ENCODE results near the gene SFI1.
"Not testable (repeated sequence)": the region's sequence is repeated elsewhere in the genome, so short reads cannot be mapped to it uniquely, and the experiment has no call there.

The SFI1 gene

DNA sequence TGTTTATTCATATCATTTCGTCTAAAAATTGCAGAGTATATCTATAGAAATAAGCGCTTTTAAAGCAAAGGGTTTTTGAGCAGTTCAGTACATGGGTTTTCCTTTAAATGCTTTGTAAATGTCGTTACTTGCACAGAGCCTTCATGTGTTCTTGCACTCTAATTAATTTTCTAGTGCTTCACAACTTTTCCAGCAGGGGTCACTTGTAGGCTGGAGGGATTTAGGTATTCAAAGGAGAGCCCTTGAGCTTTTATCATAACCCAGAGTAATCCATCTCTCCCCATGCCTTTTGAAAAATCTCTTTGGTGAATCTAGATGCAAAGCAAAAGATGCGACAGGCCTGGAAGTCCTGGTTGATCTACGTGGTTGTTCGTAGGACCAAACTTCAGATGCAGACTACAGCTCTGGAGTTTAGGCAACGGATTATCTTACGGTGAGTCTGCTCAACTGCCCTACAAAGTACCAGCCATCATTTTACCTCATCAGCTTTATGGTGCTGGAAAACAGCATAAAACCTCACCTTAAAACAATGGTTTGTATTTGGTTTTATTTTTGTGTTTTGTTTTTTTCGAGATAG is 60.4 kb downstream of the SFI1 start:
- peak; percentile 19 for DNase-seq

DNA sequence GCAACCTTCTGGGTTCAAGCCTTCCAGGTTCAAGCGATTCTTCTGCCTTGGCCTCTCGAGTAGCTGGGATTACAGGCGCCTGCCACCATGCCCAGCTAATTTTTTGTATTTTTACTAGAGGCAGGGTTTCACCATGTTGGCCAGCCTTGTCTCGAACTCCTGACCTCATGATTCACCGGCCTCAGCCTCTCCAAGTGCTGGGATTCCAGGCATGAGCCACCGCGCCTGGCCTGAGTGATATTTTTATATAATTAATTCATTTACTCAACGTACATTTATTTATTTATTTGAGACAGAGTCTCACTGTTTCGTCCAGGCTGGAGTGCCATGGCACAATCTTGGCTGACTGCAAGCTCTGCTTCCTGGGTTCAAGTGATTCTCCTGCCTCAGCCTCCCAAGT is 62.2 kb downstream of the SFI1 start:
- DNase-seq, result not testable (repeated sequence)

DNA sequence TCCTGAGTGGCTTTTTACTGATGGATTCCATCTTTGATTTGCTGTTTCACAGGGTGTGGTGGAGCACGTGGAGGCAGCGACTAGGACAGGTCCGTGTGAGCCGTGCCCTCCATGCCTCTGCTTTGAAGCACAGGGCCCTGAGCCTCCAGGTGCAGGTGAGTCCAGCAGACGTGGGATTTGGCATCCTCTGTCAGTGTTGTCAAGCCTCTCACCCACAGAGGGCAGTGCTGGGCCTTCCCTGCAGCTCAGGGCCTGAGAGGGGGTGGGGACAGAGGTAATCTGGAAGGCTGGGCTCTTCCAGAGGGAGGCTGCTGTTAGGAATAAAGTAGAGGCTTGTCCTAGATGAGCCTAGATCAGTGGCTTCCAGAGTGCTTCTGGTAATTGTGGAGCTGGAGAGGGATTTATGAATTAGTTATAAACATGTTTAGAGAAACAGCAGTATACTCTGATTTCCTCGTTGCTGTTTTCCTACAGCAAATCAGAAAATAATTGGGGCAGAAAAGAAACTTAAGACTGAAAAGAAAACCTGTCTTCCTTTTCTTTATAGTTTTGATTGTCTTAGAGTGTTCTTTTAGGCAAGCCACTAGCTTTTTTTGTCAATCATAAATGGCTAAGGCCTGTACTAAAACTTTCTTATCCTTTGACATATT is 65.0 kb downstream of the SFI1 start:
- peak; percentile 31 for DNase-seq

DNA sequence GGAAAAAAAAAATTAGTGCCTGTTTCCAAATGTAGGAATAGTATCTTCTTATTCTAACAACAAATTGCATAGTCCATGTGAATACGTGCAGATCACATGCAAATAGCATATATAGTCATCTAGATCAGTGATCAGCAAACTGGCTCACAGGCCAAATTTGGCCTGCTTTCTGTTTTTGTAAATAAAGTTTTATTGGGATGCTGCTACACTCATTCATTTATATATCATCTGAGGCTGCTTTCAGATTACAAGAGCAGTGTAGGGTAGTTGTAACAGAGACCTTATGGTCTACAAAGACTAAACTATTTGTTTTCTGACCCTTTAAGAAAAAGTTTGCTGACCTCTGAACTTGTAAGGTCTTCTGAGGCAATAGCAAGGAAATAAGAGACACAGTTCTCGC is 65.6 kb downstream of the SFI1 start:
- no peak for DNase-seq

DNA sequence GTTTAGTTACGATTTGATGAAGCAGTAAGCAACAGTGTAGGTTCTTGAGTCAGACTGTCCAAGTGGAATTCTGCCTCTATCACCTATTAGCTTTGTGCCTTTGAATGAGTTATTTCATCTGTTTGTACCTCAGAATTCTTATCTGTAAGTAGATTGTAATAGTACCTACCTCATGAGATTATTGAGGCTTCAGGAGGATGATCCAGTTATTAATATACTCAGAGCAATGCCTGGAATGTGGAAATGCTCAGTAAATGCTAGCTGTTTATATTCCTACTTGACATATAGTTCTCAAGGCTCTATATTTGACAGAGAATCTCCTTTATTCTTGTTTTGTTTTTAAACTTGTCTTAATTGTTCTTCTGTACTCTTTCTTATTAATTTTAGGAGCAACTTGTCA is 70.1 kb downstream of the SFI1 start:
- DNase-seq, result no peak

DNA sequence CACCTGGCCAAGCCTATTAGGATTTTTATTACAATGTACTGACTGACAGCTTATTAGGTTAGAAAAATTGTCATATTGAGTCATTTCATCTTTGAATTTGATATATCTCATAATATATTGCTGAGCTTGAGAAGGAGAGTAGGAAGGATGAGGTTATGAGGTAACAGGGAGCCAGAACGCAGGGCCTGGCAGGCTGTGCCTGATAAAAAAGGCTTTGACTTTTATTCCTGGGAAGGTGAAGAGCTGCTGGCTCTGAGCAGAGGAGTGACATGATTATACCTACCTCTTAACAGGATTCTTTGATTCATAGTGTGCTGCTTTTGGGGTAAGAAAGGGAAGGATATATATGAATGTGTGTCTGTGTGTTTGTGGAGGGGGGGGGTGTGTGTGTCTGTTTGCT is 70.9 kb downstream of the SFI1 start:
- DNase-seq, result no peak

DNA sequence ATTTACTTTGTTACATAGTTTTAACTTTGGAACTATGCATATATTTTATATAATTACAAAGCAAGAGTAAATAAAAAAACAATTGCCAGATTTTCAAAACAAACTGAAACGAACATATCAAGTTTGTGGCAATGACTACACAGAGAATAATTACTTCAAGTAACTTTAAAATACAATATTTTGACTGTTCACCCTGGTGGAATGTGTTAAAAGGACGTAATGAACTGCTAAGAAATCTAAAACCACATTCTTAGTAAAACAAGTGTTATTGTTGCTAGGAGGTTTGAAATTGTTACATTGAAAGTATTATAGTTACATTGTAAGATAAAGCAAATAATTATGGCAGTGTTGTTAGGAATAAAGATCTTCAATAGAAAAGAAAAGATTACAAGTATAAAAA is 71.4 kb downstream of the SFI1 start:
- no peak for DNase-seq

DNA sequence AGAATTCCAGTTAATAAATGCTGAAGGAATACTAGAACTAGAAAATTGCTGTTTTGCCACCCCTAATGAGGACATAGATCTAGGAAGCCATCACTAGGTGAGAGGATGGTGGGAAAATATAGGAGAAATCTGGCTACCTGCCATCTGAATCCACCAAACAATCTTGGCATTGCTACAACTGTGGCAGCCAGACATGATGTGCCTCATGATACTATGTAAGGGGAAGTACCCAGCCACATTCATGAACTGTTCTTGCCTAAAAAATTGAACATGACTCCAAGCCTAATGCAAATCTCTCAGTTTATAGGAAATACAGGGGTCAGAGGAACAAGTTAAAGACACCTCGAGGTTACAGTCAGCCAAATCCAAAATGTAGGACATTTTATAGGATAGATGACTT is 72.8 kb downstream of the SFI1 start:
- no peak for DNase-seq

DNA sequence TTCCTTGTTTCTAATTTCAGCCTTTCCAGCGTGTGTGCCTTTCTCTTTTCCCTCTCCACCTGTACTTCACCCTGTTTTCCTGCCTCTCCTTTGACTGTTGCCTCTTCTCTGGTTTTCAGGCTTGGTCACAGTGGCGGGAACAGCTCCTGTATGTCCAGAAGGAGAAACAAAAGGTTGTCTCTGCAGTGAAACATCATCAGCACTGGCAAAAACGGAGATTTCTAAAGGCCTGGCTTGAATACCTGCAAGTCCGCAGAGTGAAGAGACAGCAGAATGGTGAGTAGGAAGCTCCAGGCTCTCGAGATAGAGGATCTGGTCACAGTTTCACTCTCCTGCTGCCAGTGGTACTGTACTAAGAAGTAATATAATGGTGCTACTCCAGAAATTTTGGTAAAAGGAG is 76.6 kb downstream of the SFI1 start:
- DNase-seq, result no peak

DNA sequence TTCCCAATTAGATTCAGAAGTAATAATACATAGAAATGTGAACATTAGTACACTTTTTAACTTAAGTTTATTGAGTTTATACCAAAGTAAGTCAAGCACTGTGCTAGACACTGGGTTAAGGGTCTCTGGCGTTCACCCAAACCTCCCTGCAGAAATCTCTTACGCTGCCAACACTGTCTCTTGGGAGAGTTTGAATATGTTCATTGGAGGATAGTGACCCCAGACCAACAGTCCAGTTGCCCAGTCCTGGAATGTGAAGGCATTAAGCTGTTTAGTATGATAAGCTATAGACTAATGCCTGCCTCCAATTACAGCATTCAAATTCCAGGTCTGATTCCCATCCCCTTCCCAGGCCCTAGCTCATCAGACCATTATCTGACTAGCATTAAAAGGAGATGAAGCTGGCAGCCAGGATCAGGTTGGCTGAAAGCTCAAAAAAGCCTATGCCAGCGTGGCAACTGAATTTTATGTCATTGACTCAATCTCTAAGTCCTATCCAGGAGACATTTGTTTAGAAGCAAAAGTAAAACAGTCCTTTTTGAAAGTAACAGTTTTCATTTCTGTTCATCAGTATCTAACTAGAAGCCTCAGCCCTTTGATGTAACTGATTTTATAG is 77.8 kb downstream of the SFI1 start:
- no peak for DNase-seq

DNA sequence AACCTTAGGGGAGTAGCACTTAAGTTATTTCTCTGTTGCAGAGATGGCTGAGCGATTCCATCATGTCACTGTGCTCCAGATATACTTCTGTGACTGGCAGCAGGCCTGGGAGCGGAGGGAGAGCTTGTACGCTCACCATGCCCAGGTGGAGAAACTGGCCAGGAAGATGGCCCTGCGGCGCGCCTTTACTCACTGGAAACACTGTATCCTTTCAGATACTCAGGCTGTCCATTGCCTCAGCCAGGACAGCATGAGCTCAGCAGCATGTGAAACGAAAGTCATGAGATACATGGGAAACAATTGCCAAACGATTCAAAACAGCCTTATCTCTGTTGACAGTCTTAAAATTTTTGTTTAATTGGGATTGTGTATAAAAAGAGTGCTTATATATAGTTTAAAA is 78.9 kb downstream of the SFI1 start:
- DNase-seq, result no peak

DNA sequence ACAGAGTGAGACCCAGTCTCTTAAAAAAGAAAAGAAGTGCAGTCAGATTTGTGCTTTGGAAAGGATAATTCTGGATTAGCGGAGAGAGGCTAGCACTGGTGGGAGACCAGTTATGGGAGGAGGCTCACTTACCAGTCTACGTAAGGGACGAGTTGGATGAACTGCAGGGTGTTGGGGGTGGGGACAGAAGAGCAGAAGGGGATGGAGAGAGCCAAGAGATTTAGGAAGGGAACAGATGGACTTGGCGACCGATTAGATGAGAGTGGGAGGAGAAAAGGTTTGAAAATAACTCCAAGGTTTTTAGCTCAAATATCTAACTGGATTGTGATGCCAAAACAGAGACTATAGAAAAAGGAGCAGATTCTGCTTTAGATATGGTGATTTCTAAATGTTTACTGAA is 81.4 kb downstream of the SFI1 start:
- no peak for DNase-seq

DNA sequence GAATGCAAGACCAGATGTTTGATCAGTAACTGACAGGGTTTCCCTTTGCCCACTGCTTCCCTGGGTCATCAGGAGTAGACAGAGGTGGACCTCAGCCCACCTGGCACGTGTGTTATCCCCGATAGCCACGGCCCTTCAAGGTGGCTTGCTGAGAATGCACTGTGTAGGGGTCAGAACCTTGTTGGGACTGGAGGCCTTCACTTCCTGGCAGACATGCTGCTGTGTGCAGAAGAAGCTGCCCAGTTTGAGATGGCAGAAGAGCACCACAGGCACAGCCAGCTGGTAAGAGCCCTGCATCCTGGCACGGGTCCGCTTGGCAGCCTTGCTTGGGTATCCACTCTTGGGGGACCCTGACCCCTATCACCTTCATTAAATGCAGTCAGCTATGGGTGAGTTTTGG is 81.8 kb downstream of the SFI1 start:
- no peak for DNase-seq

DNA sequence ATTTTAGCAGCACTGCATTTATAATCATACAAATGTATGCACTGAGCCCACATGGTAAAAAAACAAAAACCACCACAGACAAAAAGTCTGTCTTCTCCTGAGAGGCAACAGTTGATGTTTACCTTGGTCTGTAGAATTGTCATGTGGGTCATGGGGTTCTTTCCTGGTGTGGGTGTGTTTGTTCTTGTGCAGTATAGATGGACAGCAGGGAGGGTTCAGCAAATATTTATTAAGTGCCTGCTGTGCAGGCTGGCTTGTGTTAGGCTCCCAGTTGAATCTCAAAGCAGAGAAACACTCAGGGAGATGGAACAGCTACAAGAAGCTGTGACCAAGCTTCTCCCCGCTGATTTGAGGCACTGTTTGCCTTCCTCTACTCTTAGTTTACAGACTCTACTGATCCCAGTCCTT is 83.5 kb downstream of the SFI1 start:
- DNase-seq, result peak; percentile 93

DNA sequence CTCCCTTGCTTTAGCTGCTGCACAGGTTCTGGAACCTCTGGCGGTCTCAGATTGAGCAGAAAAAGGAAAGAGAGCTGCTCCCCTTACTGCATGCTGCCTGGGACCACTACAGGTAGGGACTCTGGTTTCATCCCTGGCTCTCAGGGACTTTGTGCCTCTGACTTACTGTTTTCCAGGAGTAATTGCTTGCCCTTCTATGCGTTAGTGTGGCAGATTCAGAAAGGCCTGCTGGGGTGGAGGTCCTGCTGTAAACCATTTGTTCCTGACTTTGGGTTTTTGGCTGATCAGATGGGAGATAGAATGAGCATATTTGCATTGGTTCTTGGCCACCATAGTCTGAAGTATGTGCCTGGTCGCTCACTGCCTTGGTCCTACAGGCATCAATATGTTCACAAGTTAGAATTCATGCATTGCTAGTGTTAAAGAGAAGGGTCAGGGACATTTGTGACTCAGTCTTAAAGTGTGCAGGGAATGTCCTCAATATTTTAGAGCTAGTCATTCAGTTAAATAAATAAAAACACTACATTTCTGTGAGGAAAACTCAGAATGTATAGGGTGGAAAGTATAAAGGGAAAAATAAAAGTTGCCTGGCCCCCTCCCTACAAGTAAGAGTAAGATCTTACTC is 87.6 kb downstream of the SFI1 start:
- DNase-seq, result no peak

DNA sequence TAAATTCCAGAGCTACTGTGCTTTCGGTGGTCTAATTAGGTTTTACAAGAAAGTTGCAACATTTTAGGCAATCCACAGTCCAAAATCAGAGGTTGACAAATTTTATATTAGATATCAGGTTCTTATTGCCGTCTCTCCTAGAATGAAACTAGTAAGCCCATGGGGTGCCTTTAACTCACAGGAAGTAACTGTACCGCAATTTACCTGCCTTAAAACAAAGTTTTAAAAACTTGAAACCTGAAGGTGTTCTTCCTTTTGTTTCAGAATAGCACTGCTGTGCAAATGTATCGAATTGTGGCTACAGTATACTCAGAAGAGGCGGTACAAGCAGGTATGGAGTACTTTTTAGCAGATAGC is 88.4 kb downstream of the SFI1 start:
- DNase-seq, result no peak

DNA sequence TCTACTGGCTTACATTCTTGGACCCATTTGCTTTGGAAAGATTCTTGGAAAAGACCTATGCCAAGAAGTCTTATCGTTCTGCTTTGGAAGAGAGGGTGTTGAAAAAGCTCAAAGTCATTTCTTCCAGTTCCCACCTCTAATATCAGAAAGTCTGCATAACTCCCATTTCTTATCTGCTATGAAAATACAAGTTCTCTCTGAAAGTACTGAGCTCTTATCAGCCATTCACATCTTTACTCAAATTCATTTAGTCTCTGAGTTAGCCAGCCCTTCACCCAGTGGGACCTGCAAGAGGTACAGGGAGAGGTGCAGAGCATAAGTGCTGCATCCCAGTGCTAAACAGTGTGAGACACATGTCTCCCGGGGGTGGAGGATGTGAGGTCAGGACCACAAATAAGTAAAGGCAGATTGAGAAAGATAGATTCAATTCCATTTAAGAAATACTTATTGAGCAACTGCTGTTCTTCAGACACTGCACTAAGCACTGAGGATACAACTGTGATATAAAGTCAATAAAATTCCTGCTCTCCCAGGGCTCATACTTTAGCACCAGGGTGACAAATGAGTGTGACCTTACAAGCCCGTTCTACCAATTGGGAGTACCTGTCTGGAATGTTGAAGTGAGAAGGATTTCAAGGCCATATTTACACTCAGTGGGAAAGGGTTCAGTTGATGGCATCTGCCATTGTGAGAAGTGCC is 89.0 kb downstream of the SFI1 start:
- DNase-seq, result no peak

DNA sequence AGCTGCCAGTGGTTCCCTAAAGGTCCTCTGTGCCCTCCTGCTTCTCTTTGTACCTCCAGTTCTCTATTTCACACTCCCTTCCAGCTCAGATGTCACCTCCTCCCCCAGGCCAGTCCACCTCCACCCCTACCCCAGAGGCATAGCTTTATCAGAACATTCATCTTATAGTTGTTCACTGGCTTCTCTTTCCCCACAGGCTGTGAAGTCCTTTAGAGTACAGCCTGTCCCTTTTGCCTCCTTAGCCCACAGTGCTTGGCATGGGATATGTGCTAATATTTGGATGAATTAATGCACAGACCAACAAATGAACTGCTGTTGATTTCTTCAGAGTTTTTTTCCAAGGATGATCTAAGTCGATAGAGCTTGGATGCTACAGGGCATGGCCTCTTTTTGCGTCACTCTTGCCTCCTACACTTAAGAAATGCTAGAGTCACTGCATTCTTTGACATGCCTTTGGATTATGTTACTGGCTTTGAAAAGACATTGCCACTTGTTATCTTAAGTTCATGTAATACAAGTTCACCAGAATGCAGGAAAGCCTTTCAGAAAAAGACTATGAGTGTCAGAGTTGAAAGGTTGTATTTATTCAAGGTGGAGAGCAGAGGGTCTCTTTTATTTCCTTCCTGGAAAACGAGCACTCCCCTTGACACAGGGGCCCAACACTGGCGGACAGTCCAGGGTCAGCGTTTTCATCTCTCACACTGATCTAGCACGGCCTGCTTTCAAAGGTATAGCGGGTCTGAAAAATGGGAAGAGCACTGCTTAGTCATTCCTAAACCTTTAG is 90.0 kb downstream of the SFI1 start:
- DNase-seq, result no peak

DNA sequence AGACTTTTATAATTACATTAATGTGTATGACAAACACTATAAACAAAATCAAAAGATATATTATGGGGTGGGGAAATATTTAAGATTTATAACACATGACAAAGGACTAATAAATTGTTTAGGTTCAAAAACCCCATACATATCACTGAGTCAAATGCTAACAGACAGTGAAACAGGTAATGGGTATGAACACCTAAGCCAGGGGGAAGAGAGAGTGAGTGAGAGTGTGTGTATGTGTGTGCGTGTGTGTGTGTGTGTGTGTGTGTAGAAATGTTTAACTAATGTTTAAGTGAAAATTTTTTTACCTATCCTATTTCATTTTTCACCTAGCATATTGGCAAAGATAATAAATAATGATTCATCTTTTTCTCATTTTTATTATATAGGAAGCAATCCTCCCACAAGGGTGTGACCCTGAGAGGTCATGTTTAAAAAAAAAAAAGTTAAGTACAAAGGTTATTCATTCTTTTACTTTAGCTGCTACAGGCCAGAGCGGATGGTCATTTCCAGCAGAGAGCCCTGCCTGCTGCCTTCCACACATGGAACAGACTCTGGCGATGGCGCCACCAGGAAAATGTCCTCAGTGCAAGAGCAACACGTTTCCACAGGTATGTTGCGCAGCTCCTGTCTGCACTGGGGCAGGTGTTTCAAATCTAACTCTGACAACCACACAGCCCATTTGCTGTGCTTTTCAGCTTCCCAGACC is 92.8 kb downstream of the SFI1 start:
- DNase-seq, result no peak

DNA sequence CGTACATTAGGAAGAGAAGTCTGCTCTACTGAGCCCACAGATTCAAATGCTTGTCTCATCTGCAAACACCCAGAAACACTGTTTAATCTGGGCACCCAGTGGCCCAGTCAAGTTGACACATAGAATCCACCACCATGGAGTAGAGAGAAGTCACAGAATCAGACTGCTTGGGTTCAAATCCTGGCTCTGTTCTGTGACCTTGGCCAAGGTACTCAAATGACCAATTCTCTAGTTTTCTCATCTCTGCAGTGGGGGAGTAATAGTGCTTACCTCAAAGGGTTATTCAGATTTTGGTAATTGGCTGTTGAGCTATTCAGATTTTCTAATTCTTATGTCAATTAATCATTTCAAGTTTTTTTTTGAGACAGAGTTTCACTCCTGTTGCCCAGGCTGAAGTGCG is 93.8 kb downstream of the SFI1 start:
- not testable (repeated sequence) for DNase-seq

DNA sequence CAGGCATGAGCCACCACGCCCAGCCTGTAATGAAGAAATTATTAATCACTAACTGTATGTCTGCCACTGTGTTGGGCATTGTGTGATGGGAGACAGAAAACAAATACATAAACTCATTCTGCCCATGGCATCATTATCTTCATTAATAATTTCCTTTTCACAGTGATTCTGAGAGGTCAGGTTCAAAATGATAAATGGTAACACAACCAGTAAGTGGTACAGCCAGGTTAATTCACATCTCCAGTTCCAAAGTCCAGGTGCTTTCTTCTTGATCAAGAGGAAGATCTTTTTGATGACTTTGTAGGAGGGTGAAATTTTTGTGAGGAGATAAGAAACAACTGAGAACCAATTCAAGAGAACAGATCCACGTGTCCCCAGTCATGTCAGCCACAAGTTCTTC is 98.9 kb downstream of the SFI1 start:
- DNase-seq, result no peak

DNA sequence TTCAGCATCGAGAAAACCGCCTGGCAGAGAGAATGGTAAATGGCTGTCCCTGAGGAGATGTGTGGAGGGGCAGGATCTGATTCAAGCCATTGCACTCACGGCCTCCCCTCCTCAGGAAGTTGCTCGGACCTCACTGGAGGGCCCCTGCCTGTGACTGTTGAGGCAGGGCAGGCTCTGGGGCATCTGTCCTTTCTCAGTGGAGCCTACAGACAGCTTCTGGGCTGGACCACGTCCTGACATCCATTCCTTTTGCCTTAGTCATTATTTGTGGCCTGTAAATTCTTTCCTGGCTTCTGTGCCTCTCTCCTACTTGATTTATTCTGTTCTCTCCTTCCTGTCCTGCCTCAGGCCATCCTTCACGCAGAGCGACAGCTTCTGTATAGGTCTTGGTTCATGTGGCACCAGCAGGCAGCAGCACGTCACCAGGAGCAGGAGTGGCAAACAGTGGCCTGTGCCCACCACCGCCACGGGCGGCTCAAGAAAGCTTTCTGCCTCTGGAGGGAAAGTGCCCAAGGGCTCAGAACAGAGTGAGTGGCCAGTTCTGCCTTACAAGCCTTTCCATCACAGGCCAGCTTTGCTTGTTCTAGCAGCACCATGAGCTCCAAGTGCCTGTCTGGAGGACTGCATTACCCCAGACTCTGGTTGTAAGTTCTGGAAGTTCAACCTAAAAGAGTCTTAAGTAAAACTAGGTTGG is 106.1 kb downstream of the SFI1 start:
- no peak for DNase-seq

Data from NCI-H748 treated with DMSO at 0.1 percent for 48 hours (cell line).